GM12875 (cell line): ENCODE results near the gene EPAS1.

Source experiments
- H3K4me3 ChIP-seq: one replicate; pipeline ENCODE4 v1.5.1; 2011; ENCODE audit warnings: low read depth, low read length, control low read depth
- CTCF ChIP-seq: IDR thresholded peaks from 2 replicates; pipeline ENCODE4 v1.5.1; 2011; ENCODE audit warnings: low read depth, mild to moderate bottlenecking, control low read depth, inconsistent platforms, low read length, moderate library complexity, borderline replicate concordance; ENCODE audit not compliant: insufficient read depth

EPAS1 gene

GRCh38 chr2:46404181-46404759, 107.1 kb downstream of the EPAS1 start:
- H3K4me3 ChIP-seq, result no peak overlapping the region
- TF ChIP-seq CTCF, result no peak

- TF ChIP-seq CTCF, result no peak
- H3K4me3 ChIP-seq, result no peak overlapping the region
Observed at GRCh38 chr2:46407852-46408455, 110.7 kb downstream of the EPAS1 start.

- no peak for TF ChIP-seq CTCF
- no peak overlapping the region for H3K4me3 ChIP-seq
Observed at GRCh38 chr2:46409756-46410155, 112.5 kb downstream of the EPAS1 start.

GRCh38 chr2:46410273-46411244, 113.4 kb downstream of the EPAS1 start:
- TF ChIP-seq CTCF, result no peak
- H3K4me3 ChIP-seq, result no peak overlapping the region

DNA sequence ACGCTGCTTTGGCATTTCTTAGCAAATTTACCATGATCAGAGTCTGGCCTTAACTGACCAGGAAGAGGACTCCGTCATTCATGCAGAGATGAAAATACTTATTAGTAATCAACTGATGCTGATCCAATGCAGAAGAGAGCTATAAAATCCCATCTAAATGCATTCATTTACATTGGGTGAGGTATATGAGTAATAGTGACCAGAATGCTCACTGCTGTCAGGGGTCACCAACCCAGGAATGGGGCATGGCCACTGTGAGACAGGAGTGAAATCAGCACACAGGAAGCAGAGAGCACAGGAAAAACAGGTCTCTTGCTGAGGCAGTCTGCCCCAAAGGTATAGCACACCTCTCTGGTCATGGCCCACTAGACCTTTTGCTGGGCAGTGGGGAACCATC, 114.0 kb downstream of the EPAS1 start:
- no peak overlapping the region for H3K4me3 ChIP-seq
- no peak for TF ChIP-seq CTCF

DNA sequence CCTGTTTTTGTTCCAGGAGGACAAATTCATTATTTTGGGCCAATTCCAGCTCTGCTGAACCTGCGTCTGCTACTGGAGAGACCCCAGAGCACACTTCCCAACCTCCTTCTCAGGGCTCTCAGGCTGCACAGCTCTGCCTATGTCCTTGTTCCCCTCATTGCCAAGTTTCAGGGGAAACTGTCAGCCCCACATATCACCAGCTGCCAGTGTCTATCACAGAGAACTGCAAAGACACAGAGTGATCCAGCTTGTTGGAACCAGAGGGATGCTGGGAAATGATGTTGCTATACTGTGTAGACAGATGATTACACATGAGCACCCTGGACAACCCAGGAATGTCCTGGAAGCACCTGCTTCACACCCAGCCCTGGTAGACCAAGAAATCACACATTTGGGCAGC, 114.8 kb downstream of the EPAS1 start:
- TF ChIP-seq CTCF, result no peak

More for the DNA sequence above, 114.8 kb downstream of the EPAS1 start:
- no peak overlapping the region for H3K4me3 ChIP-seq
